ENCODE data around the gene CYP21A2.
"Not testable (repeated sequence)": the region's sequence is repeated elsewhere in the genome, so short reads cannot be mapped to it uniquely, and the experiment has no call there.

The CYP21A2 gene

GRCh38 chr6:32013738-32014137 is 24.5 kb upstream of the CYP21A2 start:
- not testable (repeated sequence) for H3K9me3 ChIP-seq (ENCODE audit: insufficient read depth, low read depth, low read length); H3K27me3 ChIP-seq (ENCODE audit: insufficient read depth, low read length); H4K12ac ChIP-seq (ENCODE audit: low read depth, low read length); H3K9ac ChIP-seq (ENCODE audit: low read length); H2AFZ ChIP-seq (ENCODE audit: insufficient read depth, low read length, poor library complexity); H4K91ac ChIP-seq (ENCODE audit: low read depth, low read length); H3K4me2 ChIP-seq (ENCODE audit: low read length); H3K79me2 ChIP-seq (ENCODE audit: control insufficient read depth, insufficient read depth, low read length, poor library complexity); H3K4me3 ChIP-seq (ENCODE audit: low read depth, low read length); H3K4me1 ChIP-seq (ENCODE audit: control insufficient read depth in 1 of 2, insufficient read depth in 2 of 2, low read length in 2 of 2); H3K4ac ChIP-seq (ENCODE audit: low read depth, low read length); H3K14ac ChIP-seq (ENCODE audit: low read length); H3K79me1 ChIP-seq (ENCODE audit: low read length); H3K18ac ChIP-seq (ENCODE audit: low read length); DNase-seq; H2BK5ac ChIP-seq (ENCODE audit: low read depth, low read length, poor library complexity); H3K23ac ChIP-seq (ENCODE audit: low read length); H2BK12ac ChIP-seq (ENCODE audit: low read length); H3K27ac ChIP-seq (ENCODE audit: low read depth, low read length); H4K8ac ChIP-seq (ENCODE audit: low read depth, low read length); H2AK5ac ChIP-seq (ENCODE audit: low read length); H2BK120ac ChIP-seq (ENCODE audit: insufficient read depth, low read length, poor library complexity); H3K36me3 ChIP-seq (ENCODE audit: control insufficient read depth in 1 of 2, insufficient read depth in 2 of 2, low read length in 2 of 2)
- WGBS (ENCODE audit: extremely low coverage, insufficient coverage, insufficient read length) = no CpG with 5 or more reads among the region's 5 CpGs

DNA sequence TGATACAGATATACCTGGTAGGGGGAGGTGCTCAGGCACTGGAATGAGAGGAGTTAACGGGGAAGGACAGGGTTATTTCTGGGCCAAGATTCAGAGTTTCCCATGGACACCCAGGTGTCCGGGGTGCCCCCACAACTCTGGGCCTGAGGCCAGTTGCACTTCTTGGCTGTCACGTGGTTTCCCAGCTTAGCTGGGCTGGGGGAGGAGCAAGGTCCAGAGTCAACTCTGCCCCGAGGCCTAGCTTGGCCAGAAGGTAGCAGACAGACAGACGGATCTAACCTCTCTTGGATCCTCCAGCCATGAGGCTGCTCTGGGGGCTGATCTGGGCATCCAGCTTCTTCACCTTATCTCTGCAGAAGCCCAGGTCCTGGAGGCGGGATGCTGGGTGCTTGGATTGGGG is 23.7 kb upstream of the CYP21A2 start, which contains the start of gene C4B:
C4B (plus strand) TSS at position 249 of the 400 bp plus-strand sequence; CDS start at position 300, 51 bp downstream.
- not testable (repeated sequence) for H4K12ac ChIP-seq (ENCODE audit: low read depth, low read length); H2BK12ac ChIP-seq (ENCODE audit: low read length); H3K4me1 ChIP-seq (ENCODE audit: control insufficient read depth in 1 of 2, insufficient read depth in 2 of 2, low read length in 2 of 2); H2AFZ ChIP-seq (ENCODE audit: insufficient read depth, low read length, poor library complexity); H3K27me3 ChIP-seq (ENCODE audit: insufficient read depth, low read length); H3K18ac ChIP-seq (ENCODE audit: low read length); H4K91ac ChIP-seq (ENCODE audit: low read depth, low read length); H3K4ac ChIP-seq (ENCODE audit: low read depth, low read length); H3K23ac ChIP-seq (ENCODE audit: low read length); H3K9me3 ChIP-seq (ENCODE audit: insufficient read depth, low read depth, low read length); H4K8ac ChIP-seq (ENCODE audit: low read depth, low read length); H3K14ac ChIP-seq (ENCODE audit: low read length); H3K4me3 ChIP-seq (ENCODE audit: low read depth, low read length); H3K4me2 ChIP-seq (ENCODE audit: low read length); H2BK120ac ChIP-seq (ENCODE audit: insufficient read depth, low read length, poor library complexity); H3K79me1 ChIP-seq (ENCODE audit: low read length); H2AK5ac ChIP-seq (ENCODE audit: low read length); DNase-seq; H3K79me2 ChIP-seq (ENCODE audit: control insufficient read depth, insufficient read depth, low read length, poor library complexity); H2BK5ac ChIP-seq (ENCODE audit: low read depth, low read length, poor library complexity); H3K27ac ChIP-seq (ENCODE audit: low read depth, low read length); H3K36me3 ChIP-seq (ENCODE audit: control insufficient read depth in 1 of 2, insufficient read depth in 2 of 2, low read length in 2 of 2); H3K9ac ChIP-seq (ENCODE audit: low read length)
- WGBS (ENCODE audit: extremely low coverage, insufficient coverage, insufficient read length) = no CpG with 5 or more reads among the region's 6 CpGs

DNA sequence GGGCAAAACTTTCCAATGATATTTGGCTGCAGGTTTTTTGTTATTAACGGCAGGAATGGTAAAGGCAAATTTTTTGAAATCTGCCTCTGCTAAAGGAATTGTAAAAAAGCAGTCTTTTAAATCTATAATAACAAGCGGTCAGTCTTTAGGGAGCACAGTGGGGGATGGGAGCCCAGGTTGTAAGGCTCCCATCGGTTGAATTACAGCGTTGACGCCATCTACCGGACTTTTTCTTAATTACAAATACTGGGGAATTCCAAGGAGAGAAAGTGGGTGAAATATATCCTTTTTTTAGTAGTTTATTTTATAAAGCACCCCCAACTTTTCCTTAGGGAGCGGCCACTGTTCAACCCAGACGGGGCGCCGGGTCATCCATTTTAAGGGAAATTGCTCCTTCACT is 16.1 kb upstream of the CYP21A2 start:
- H3K4me2 ChIP-seq (ENCODE audit: low read length); H4K8ac ChIP-seq (ENCODE audit: low read depth, low read length); H3K9ac ChIP-seq (ENCODE audit: low read length); H2BK12ac ChIP-seq (ENCODE audit: low read length); H3K9me3 ChIP-seq (ENCODE audit: insufficient read depth, low read depth, low read length); H3K79me1 ChIP-seq (ENCODE audit: low read length); H3K23ac ChIP-seq (ENCODE audit: low read length); H3K4me1 ChIP-seq (ENCODE audit: control insufficient read depth in 1 of 2, insufficient read depth in 2 of 2, low read length in 2 of 2); H3K4ac ChIP-seq (ENCODE audit: low read depth, low read length); H2AFZ ChIP-seq (ENCODE audit: insufficient read depth, low read length, poor library complexity); H2AK5ac ChIP-seq (ENCODE audit: low read length); H3K27me3 ChIP-seq (ENCODE audit: insufficient read depth, low read length); H4K12ac ChIP-seq (ENCODE audit: low read depth, low read length); H3K18ac ChIP-seq (ENCODE audit: low read length); H2BK120ac ChIP-seq (ENCODE audit: insufficient read depth, low read length, poor library complexity); H3K36me3 ChIP-seq (ENCODE audit: control insufficient read depth in 1 of 2, insufficient read depth in 2 of 2, low read length in 2 of 2); H4K91ac ChIP-seq (ENCODE audit: low read depth, low read length); DNase-seq; H3K14ac ChIP-seq (ENCODE audit: low read length); H3K27ac ChIP-seq (ENCODE audit: low read depth, low read length); H3K79me2 ChIP-seq (ENCODE audit: control insufficient read depth, insufficient read depth, low read length, poor library complexity); H3K4me3 ChIP-seq (ENCODE audit: low read depth, low read length); H2BK5ac ChIP-seq (ENCODE audit: low read depth, low read length, poor library complexity): not testable (repeated sequence)
- no CpG with 5 or more reads among the region's 10 CpGs for WGBS (ENCODE audit: extremely low coverage, insufficient coverage, insufficient read length)

DNA sequence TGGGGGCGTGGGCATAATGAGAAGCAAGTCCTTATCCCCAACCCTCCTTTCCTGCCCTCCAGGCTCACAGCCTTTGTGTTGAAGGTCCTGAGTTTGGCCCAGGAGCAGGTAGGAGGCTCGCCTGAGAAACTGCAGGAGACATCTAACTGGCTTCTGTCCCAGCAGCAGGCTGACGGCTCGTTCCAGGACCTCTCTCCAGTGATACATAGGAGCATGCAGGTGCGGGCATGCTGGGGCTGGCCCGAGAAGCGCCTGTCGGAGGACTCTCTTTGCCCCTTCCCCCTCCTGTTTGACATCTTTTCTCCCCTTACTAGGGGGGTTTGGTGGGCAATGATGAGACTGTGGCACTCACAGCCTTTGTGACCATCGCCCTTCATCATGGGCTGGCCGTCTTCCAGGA is 9.6 kb upstream of the CYP21A2 start:
- not testable (repeated sequence) for H4K91ac ChIP-seq (ENCODE audit: low read depth, low read length); H3K79me2 ChIP-seq (ENCODE audit: control insufficient read depth, insufficient read depth, low read length, poor library complexity); H3K4ac ChIP-seq (ENCODE audit: low read depth, low read length); H3K23ac ChIP-seq (ENCODE audit: low read length); H3K18ac ChIP-seq (ENCODE audit: low read length); H4K12ac ChIP-seq (ENCODE audit: low read depth, low read length); H3K9ac ChIP-seq (ENCODE audit: low read length); H3K4me3 ChIP-seq (ENCODE audit: low read depth, low read length); H2AK5ac ChIP-seq (ENCODE audit: low read length); H3K4me2 ChIP-seq (ENCODE audit: low read length); H2BK120ac ChIP-seq (ENCODE audit: insufficient read depth, low read length, poor library complexity); H2BK5ac ChIP-seq (ENCODE audit: low read depth, low read length, poor library complexity); H3K27me3 ChIP-seq (ENCODE audit: insufficient read depth, low read length); H4K8ac ChIP-seq (ENCODE audit: low read depth, low read length); H3K9me3 ChIP-seq (ENCODE audit: insufficient read depth, low read depth, low read length); H3K36me3 ChIP-seq (ENCODE audit: control insufficient read depth in 1 of 2, insufficient read depth in 2 of 2, low read length in 2 of 2); H3K14ac ChIP-seq (ENCODE audit: low read length); H3K4me1 ChIP-seq (ENCODE audit: control insufficient read depth in 1 of 2, insufficient read depth in 2 of 2, low read length in 2 of 2); H3K27ac ChIP-seq (ENCODE audit: low read depth, low read length); H2AFZ ChIP-seq (ENCODE audit: insufficient read depth, low read length, poor library complexity); H3K79me1 ChIP-seq (ENCODE audit: low read length); DNase-seq; H2BK12ac ChIP-seq (ENCODE audit: low read length)
- WGBS (ENCODE audit: extremely low coverage, insufficient coverage, insufficient read length) = no CpG with 5 or more reads among the region's 10 CpGs
